ENCODE data around the gene SFMBT2.

- TF ChIP-seq CTCF (IDR thresholded peaks at IDR 0.05) (no peak), POLR2A (IDR thresholded peaks at IDR 0.05) (no peak)
Measured at GRCh38 chr10:7411671-7412128, 866 bp upstream of the SFMBT2 start.

All from right lobe of liver (tissue), 4 donors.